ENCODE measurements around the gene CPVL.

The CPVL gene

GRCh38 chr7:28973591-28973990, 172.7 kb downstream of the CPVL start:
- DNase-seq (ENCODE audit: low read depth): no peak

- DNase-seq (ENCODE audit: low read depth): no peak
Observed at GRCh38 chr7:28964056-28964455, 182.3 kb downstream of the CPVL start.

DNA sequence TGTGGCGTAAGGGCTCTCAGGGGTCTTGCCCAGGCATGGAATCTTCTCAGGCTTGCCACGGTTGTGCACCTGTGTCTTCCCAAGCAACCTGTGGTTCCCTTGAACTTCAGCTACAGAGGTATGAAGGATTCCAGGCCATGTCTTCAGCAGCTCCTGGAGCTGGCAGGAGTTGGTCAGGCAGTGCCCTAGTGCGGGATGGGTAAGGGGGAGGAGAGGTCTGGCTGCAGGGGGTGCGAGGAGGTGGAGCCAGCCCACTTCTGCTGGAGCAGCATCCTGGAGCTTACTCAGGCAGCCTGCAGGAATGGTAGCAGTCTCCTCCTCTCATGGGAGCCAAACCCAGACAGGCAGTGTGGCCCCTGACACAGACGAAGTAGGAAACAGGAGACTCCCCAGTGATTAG, 184.4 kb downstream of the CPVL start:
- no peak for DNase-seq (ENCODE audit: low read depth)

DNA sequence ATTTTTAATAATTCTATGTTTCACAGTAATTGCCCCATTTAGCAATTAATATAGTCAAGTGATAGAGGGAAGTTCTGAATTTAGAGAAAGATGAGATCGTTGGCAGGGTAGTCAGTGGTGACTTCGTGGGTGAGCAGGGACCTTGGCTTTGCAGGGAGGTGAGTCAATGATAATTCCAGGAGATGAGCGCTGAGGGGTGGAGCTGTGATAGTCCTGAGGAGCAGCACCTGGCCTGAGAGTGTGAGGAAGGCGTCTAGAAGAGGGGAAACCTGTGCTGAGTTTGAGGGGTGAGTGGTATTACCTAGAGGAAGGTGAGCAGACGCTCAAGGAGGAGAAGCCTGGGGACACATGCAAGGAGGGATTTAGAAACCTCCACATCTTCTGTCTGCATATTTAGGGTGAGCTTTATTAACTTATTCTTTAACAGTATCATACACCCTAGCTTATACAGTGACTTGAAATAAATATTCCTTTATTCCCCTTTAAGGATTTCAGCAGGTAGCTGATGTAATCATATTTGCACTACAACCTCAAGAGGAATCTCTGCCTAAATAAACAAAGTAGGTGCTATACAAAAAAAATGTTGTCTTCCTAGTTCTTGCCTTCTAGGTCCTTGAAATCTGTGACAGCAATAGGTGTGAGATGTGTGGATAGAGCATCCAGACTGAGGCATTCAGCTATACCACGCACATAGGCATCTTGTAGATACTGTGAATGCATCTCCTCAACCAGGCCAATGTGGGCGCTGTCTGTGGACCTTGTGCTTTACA, 186.1 kb downstream of the CPVL start:
- DNase-seq (ENCODE audit: low read depth): no peak

- DNase-seq (ENCODE audit: low read depth): no peak
Observed at GRCh38 chr7:28958980-28959347, 187.4 kb downstream of the CPVL start.

DNA sequence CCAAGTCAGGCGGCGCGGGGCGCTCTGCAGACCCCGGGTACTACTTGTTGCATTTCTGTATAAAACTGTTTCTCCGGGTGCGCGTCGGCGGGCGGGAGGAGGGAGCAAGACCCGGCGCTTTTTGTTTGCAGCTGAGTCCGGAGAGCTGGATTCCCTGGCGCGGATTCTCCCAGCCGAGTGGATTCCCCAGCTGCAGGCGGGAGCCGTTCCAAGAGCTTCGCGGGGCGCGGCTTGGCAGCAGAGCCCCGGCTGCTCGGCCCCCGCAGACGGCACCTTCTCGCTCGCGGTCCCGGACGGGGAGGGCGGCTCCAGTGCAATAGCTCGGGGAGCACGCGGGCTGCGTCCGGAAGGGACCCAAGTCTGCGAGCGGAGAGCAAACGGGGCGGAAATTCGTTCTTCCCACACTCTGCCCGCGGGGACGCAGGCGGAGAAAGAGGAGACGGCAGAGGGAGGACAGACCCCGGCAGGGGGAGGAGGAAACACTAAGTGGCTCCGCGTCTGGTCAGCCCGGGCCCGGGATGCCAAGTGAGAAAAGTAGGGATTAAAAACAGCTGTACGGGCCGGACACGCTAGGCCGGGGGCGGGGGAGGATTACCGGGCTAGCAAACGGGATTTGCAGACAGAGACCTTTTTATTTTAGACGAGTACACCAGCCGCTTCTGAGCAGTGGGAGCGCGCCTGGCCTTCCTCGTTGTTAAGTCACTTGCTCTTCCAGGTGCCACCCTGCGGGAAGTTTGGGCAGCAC, 187.9 kb downstream of the CPVL start, which contains the start of gene TRIL:
TSS of gene TRIL (minus strand) at position 96 of the 745 bp plus-strand sequence. CDS start 284 bp downstream, outside the sequence.
- DNase-seq (ENCODE audit: low read depth): no peak

DNA sequence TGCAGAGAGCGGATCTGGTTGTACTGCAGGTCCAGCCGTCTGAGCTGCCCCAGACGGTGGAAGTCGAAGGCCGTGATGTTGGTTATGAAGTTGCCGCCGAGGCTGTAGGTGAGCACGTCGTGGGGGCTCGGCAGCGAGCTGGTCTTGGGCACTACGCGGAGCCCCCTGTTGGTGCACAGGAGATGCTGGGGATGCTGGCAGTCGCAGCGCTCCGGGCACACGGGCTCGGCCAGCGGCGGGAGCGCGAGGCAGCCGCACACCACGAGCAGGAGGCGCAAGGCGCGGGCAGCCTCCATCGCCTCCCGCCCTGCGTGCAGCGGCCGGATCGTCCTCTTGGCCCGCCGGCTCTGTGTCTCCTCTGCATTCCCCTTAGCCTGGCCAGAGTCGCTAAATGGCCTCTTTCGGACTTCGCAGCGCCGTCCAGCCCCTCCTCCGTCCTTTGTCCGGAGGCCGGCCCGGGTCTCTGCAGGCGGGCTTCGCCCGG, 188.5 kb downstream of the CPVL start:
- DNase-seq (ENCODE audit: low read depth): no peak

DNA sequence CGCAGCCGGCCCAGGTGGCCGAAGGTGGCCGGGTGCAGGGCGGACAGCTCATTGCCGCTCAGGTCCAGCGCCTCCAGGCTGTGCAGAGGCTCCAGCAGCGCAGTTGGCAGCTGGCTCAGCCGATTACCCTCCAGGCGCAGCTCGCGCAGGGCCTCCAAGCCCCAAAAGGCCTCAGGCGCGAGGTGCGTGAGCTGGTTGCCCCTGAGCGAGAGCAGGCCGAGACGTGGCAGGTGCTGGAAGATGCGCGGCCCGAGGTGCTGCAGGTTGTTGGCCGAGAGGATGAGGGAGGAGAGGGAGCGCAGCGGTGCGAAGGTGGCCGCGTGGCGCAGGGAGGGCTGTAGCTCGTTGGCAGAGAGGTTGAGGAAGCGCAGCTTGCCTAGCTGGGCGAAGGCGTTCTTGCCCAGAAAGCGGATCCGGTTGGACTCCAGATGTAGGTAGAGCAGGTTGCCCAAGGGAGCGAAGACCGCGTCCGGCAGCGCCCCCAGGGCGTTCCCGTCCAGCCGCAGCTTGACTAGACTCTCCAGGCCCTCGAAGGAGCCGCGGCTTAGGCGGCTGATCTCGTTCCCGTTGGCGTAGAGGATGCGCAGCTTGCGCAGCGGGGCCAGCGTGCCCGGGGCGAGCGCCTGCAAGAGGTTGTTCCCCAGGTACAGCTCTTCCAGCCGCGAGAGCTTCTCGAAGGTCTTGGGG, 189.1 kb downstream of the CPVL start:
- no peak for DNase-seq (ENCODE audit: low read depth)

GRCh38 chr7:28956608-28957063, 189.7 kb downstream of the CPVL start:
- no peak for DNase-seq (ENCODE audit: low read depth)

DNA sequence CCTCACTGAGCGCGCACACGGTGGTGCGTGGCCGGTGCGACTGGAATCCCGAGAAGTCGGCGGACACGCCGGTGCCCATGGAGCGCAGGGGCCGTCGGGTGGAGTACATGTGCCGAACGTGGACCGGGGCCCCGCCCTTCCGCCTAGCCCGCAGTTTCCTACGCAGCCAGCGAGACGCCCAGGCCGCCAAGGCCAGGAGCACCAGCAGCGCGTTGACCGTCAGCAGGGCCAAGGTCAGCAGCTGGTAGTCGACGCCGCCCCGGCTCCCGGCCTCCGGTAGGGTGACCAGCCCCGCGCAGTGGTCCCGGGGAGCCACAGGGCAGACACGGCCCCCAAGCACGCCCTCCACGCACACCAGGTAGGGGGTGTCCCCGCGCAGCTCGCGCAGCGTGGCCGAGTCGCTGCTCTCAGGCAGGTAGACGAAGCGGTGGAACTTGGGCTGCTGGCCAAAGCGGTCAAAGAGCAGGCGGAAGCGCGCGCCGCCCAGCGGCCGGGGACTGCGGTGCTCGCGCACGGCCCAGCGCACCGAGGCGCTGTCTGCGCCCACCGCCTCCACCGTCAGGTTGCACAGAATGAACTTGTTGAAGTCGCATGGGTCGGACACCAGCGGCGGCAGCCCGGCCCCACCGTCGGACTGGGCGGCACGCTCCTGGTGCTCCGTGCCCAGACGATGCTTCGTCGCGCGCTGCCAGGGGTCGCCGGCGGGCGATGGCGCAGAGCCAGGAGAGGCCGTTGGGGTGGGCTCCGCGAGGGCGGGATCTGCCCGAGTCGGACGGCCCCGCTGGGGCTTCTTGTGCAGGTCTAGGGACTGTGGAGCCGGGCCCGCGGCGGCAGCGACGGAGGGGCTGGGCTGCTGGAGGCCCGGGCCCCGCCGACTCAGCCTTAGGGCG, 190.4 kb downstream of the CPVL start:
- no peak for DNase-seq (ENCODE audit: low read depth)

- DNase-seq (ENCODE audit: low read depth): no peak
Observed at GRCh38 chr7:28955356-28955717, 191.0 kb downstream of the CPVL start.

GRCh38 chr7:28954946-28955345, 191.4 kb downstream of the CPVL start:
- DNase-seq (ENCODE audit: low read depth): no peak

GRCh38 chr7:28954471-28954870, 191.9 kb downstream of the CPVL start:
- DNase-seq (ENCODE audit: low read depth): no peak

DNA sequence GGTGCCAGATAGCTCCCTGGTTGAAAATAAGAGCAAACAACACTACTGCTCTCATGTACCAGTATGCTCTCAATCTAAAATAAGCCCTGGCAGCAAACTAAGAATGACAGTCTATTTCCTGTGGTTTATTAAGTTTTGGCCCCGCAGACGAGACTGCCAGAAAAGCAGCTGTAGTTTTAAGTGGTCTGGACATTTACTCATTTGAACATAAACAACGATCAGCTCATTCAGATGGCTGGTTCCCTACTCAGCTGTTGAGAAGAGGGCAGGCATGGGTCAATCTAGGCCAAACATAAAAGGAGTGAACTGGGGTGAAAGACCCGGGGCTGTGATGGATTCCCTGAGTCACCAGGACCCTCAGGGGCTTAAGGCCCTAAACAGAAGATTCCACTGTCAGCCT, 192.7 kb downstream of the CPVL start:
- no peak for DNase-seq (ENCODE audit: low read depth)
